ENCODE results near the gene SMYD3. TPM values are rescaled to one million over a fixed set of nuclear protein-coding genes. Genes with fewer than 3 reads are reported as not detected.

SMYD3 gene
- total RNA-seq, 4 donors from 2014 or later: 11.6 to 26.9 (median 18.3) TPM

GRCh38 chr1:246270236-246270635 lies 236.8 kb downstream of the SMYD3 start:
- no peak overlapping the region for H3K27ac ChIP-seq
- H3K27me3 ChIP-seq: no peaks in the 10 kb centered on the region
- H3K9me3 ChIP-seq: no peaks in the 10 kb centered on the region
- no peak for ATAC-seq
- H3K4me3 ChIP-seq: no peak overlapping the region
- TF ChIP-seq POLR2AphosphoS5 (IDR thresholded peaks at IDR 0.05) (no peak), EP300 (IDR thresholded peaks at IDR 0.05) (no peak), POLR2A (IDR thresholded peaks at IDR 0.05) (no peak)
- TF ChIP-seq, protein P1, sequence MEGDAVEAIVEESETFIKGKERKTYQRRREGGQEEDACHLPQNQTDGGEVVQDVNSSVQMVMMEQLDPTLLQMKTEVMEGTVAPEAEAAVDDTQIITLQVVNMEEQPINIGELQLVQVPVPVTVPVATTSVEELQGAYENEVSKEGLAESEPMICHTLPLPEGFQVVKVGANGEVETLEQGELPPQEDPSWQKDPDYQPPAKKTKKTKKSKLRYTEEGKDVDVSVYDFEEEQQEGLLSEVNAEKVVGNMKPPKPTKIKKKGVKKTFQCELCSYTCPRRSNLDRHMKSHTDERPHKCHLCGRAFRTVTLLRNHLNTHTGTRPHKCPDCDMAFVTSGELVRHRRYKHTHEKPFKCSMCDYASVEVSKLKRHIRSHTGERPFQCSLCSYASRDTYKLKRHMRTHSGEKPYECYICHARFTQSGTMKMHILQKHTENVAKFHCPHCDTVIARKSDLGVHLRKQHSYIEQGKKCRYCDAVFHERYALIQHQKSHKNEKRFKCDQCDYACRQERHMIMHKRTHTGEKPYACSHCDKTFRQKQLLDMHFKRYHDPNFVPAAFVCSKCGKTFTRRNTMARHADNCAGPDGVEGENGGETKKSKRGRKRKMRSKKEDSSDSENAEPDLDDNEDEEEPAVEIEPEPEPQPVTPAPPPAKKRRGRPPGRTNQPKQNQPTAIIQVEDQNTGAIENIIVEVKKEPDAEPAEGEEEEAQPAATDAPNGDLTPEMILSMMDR (IDR thresholded peaks at IDR 0.05): no peak
- H3K36me3 ChIP-seq: no peaks in the 10 kb centered on the region
- H3K4me1 ChIP-seq: no peaks in the 10 kb centered on the region

- H3K36me3 ChIP-seq: no peaks in the 10 kb centered on the region
- no peaks in the 10 kb centered on the region for H3K9me3 ChIP-seq
- H3K4me1 ChIP-seq: no peaks in the 10 kb centered on the region
- no peaks in the 10 kb centered on the region for H3K27me3 ChIP-seq
- no peak overlapping the region for H3K4me3 ChIP-seq
- WGBS, 2 donors (ENCODE audit: low coverage in 1 of 2): 87 to 94% methylated on average over 3 to 6 of the region's 7 CpGs
- no peak overlapping the region for H3K27ac ChIP-seq
- TF ChIP-seq POLR2A (IDR thresholded peaks at IDR 0.05): no peak
- no peak for TF ChIP-seq POLR2AphosphoS5 (IDR thresholded peaks at IDR 0.05)
- no peak for TF ChIP-seq EP300 (IDR thresholded peaks at IDR 0.05)
- TF ChIP-seq, protein P1 (IDR thresholded peaks at IDR 0.05): no peak
- ATAC-seq: no peak
Measured at GRCh38 chr1:246269466-246269865, 237.6 kb downstream of the SMYD3 start.

- H3K4me3 ChIP-seq: no peak overlapping the region
- H3K36me3 ChIP-seq: no peaks in the 10 kb centered on the region
- H3K4me1 ChIP-seq: no peaks in the 10 kb centered on the region
- ATAC-seq: no peak
- H3K27ac ChIP-seq: no peak overlapping the region
- no peaks in the 10 kb centered on the region for H3K9me3 ChIP-seq
- TF ChIP-seq, protein P1 (IDR thresholded peaks at IDR 0.05): no peak
- TF ChIP-seq POLR2A (IDR thresholded peaks at IDR 0.05): no peak
- no peak for TF ChIP-seq EP300 (IDR thresholded peaks at IDR 0.05)
- TF ChIP-seq POLR2AphosphoS5 (IDR thresholded peaks at IDR 0.05): no peak
- H3K27me3 ChIP-seq: no peaks in the 10 kb centered on the region
- WGBS, 2 donors (ENCODE audit: low coverage in 1 of 2): 60 to 81% methylated on average over 1 to 4 of the region's 5 CpGs
Measured at GRCh38 chr1:246267896-246268295, 239.2 kb downstream of the SMYD3 start.

GRCh38 chr1:246267426-246267825 lies 239.7 kb downstream of the SMYD3 start:
- H3K4me1 ChIP-seq: no peaks in the 10 kb centered on the region
- no peaks in the 10 kb centered on the region for H3K9me3 ChIP-seq
- TF ChIP-seq POLR2AphosphoS5 (IDR thresholded peaks at IDR 0.05): no peak
- no peak for TF ChIP-seq EP300 (IDR thresholded peaks at IDR 0.05)
- no peak for TF ChIP-seq POLR2A (IDR thresholded peaks at IDR 0.05)
- TF ChIP-seq, protein P1 (IDR thresholded peaks at IDR 0.05): no peak
- H3K27ac ChIP-seq: no peak overlapping the region
- 70 to 74% methylated on average over 3 of the region's 3 CpGs for WGBS, 2 donors (ENCODE audit: low coverage in 1 of 2)
- no peak for ATAC-seq
- H3K27me3 ChIP-seq: no peaks in the 10 kb centered on the region
- H3K36me3 ChIP-seq: no peaks in the 10 kb centered on the region
- no peak overlapping the region for H3K4me3 ChIP-seq

DNA sequence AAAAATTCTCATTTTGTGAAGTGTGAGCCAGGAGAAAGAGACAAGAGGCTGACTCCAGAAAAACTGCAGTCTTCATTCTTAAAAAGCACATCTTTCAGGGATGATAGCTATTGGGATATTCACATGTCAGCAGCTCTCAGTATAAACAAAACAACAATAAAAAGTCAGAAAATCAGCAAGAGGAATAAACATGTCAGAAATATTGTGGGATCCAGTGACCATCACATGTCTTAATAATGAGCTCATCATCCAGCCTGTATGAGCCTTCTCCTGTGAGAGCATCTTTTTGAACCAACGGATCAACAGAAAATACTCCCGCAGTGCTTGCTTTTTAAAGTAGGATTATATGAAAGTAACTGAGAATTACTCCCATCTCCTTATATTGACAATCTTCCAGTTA lies 241.6 kb downstream of the SMYD3 start:
- Histone ChIP-seq H3K27me3 (no peaks in the 10 kb centered on the region), H3K4me3 (no peak overlapping the region), H3K36me3 (no peaks in the 10 kb centered on the region), H3K27ac (no peak overlapping the region), H3K4me1 (no peaks in the 10 kb centered on the region), H3K9me3 (no peaks in the 10 kb centered on the region)
- WGBS, 2 donors (ENCODE audit: low coverage in 1 of 2): 73 to 95% methylated on average over 2 of the region's 2 CpGs
- TF ChIP-seq, protein P1 (IDR thresholded peaks at IDR 0.05): no peak
- TF ChIP-seq POLR2AphosphoS5 (IDR thresholded peaks at IDR 0.05) (no peak), POLR2A (IDR thresholded peaks at IDR 0.05) (no peak), EP300 (IDR thresholded peaks at IDR 0.05) (no peak)
- no peak for ATAC-seq

Data from gastroesophageal sphincter (tissue), 4 donors.